Measurements from ENCODE around the gene EMCN.
"Not testable (repeated sequence)": the region's sequence is repeated elsewhere in the genome, so short reads cannot be mapped to it uniquely, and the experiment has no call there.

The EMCN gene, protein sequence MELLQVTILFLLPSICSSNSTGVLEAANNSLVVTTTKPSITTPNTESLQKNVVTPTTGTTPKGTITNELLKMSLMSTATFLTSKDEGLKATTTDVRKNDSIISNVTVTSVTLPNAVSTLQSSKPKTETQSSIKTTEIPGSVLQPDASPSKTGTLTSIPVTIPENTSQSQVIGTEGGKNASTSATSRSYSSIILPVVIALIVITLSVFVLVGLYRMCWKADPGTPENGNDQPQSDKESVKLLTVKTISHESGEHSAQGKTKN

DNA sequence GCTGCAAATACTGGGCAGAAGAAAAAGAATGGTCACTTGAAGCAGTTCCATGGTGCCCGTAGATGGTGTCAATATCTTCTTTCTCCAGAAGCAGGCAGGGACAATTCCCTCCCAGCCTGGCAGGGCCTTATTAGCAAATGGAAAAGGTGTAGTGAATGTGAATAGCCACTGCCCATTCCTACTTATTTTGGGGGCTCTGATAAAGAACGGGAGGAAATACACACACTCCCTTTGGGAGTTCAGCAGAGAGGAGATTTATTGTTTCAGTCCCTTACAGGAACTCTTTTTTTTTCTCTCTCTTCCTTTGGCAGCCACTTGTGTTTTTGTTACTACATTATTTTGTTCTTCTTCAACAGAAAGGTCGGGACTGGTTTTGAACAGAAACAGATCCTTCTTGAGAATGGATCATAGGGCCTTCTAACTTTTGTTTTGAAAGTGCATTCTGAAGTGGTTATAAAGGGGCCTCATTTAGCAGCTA is at the start of gene EMCN:
EMCN (minus strand) TSS at position 159 of the 478 bp plus-strand sequence; CDS start at position 51, 108 bp downstream.
- no peak for DNase-seq

DNA sequence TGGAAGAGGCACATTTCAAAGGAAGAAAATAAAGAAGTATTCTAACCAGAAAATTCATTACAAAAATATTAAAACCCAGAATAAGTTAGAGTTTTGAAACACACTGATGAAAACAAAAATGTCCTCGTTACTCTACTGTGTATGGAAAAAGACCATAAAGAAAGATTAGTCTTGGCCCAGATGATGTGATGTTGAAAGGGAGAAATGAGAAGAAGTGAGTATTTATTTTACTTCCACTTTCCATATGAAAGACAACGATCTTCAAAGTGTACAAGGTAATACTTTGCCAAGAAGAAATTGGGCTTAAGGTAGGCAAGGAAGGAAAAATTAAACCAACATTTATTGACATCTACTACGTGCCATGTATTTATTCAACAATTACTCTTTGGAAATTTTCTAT is 48.6 kb upstream of the EMCN start:
- DNase-seq: no peak

DNA sequence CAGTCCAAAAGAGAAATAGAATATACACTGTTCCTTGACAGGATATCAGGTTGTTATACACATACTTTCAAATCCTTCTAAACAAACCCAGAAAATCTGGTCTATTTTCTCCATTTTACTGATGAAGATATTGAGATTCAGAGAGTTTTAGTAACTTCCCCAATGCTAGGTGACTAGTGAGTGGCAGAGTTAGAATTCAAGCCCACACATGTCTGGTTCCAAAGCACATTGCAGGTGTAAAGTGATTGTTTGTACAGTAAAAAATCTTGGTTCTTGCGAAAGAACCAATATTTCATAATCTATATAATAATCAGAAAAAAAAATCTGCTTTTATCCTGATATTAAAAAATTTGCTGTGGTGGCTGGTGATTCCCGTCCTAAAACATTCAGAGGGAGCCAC is 39.5 kb upstream of the EMCN start:
- DNase-seq: no peak

DNA sequence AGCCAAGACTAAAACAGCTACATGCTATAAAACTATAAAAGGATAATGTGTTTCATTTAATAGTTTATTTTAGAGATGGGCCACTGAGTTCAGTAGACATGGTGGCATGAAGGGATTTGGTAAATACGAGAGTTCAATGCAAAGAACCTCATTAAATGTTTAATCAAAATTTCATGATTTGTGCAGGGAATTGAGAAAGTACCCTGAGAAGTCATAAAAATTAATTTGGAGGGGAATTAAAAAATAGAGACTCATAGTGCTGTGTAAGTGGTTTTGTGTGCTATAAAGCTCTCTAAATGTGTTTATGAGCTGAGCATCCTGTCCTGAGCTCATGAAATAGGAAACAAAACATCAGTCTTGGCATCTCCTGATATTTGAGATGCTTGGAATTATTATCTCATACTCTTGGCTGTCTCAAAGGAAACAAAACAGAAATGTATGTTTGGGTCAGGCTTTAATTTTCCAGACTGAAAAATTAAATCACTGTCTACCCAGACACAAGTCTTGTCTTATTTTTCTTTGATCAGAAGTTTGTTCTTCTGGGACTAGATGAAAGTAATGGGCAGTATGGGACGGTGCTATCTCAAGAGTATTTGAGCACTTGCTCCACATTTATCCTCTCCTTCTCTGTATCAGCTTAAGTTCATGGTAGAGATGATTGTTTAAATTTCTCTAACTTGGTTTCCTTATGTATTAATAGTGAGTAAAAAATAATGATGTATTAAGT is 38.0 kb upstream of the EMCN start:
- no peak for DNase-seq

- DNase-seq: no peak
Observed at GRCh38 chr4:100548200-100548560, 30.4 kb upstream of the EMCN start.

DNA sequence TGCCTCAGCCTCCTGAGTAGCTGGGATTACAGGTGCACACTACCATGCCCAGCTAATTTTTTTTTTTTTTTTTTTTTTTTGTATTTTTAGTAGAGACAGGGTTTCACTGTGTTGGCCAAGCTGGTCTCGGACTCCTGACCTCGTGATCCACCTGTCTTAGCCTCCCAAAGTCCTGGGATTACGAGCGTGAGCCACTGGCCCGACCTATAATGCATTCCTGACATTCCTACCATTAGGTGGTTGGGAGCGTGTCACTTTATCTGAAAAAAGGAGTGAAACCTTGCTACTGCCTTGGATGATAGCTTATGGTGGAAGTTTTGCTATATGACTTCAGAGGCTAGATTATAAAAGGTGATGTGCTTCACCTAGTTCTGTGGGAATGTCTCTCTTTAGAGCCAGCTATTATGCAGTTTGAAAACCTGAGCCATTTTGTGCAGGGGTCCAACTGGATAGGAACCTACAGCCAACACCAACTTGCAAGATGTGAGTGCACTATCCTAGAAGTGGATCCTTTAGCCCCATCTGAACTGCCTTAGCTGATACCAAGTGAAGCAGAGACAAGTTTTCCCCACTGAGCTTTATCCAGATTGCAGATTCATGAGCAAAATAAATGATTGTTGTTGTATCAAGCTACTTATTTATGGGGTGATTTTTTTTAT is 29.8 kb upstream of the EMCN start:
- DNase-seq: no peak

DNA sequence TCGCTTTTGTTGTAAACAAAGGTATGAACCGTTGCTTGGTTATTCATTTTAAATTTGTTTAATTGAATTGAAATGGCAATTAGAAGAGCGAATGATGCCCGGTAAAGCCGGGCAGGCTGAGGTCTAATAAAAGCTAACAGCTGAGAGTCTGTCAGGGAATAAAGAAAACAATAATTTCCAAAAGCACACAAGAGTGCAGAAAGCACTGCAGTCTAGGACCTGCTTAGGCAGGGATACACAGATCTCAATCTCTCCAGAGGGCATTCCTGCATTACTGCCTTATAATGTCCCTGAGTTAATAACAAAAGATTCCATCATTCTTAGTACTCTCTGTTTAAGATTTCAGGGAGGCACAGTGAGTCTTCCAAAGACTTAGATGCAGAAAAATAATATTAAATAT is 27.6 kb upstream of the EMCN start:
- no peak for DNase-seq

- no peak for DNase-seq
Observed at GRCh38 chr4:100540131-100540530, 22.3 kb upstream of the EMCN start.

GRCh38 chr4:100539706-100540105 is 21.9 kb upstream of the EMCN start:
- no peak for DNase-seq

DNA sequence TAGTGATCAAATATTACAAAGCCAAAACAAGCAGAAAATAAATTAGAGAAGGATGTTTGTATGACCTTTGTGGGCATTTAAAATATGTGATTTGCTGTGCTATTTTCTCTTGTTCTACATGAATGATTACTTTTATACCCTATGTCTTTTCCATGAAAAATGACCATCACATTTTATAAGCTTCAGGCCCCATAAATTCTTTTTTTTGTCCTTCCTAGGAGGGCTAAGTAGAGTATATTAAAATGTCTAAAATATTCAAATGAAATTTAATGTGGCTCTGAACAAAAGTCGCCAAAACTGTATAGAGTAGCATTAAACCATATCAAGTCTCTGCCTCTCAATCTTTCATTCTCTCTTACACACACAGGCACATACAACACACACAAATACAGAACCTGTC is 15.9 kb upstream of the EMCN start:
- no peak for DNase-seq

DNA sequence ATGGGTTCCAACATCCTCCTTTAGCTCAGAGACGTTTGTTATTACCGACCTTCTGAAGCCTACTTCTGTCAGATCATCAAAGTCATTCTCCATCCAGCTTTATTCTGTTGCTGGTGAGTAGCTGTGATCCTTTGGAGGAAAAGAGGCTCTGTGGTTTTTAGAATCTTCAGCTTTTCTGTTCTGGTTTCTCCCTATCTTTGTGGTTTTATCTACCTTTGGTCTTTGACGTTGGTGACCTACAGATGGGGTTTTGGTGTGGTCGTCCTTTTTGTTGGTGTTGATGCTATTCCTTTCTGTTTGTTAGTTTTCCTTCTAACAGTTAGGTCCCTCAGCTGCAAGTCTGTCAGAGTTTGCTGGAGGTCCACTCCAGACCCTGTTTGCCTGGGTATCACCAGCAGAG is 12.3 kb upstream of the EMCN start:
- not testable (repeated sequence) for DNase-seq

DNA sequence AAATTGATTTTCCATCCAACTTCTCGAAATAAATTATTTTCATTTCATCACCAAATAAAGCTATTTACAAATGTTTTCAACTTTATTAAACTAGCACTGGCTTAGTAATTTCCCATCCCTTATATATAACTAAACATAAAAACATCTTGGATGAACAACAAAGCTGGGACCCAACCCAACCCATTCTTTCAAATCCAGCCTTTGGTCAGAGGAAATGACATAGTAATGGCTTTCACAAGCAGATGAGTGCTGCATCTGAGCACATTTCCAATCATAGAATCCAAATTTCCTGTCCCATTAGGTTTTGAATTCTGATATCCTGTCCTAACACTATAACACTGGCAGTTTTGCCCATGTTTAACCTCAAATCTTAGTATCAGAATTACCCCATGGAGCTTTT is 7.9 kb upstream of the EMCN start:
- DNase-seq: no peak

DNA sequence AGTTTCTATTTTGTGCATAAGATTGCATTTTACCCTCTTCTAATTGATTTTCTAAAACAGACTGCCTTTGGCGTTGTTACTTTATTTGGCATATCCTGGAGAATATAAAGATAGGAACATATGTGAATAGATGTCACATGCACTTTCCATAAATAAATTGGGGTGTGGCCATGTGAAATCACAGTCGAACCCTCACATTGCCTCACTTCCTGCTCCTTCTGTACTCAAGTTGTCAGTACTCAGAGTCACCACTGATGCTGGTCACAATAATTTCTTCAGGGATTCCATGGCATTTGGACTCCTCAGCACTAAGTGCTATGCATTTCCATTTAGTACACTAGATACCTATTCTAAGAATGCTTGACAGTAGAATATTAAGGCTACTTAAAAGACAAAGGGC is 1.4 kb upstream of the EMCN start:
- no peak for DNase-seq

GRCh38 chr4:100516225-100516624 is 1.6 kb downstream of the EMCN start:
- no peak for DNase-seq

- DNase-seq: no peak
Observed at GRCh38 chr4:100511896-100512295, 5.9 kb downstream of the EMCN start.

GRCh38 chr4:100510551-100510950 is 7.3 kb downstream of the EMCN start:
- no peak for DNase-seq

- DNase-seq: no peak
Observed at GRCh38 chr4:100509386-100509785, 8.4 kb downstream of the EMCN start.

DNA sequence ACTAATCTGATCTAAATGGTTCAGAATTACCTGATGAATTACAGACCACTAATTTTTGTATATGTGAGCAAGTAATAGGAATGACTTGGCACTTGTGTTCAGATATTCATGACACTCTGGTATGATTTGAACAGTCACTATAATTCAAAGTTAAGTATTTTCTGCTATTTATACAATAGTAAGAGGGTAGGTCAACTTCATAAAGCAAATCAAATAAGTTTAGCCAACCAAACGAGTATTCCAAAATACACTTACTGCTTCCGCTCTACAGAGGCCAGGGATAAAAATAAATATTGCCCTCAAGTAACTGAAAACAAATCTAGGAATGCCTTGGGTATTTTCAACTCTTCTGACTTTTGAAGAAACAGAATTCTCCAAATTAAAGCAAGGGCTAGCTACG is 9.1 kb downstream of the EMCN start:
- no peak for DNase-seq

DNA sequence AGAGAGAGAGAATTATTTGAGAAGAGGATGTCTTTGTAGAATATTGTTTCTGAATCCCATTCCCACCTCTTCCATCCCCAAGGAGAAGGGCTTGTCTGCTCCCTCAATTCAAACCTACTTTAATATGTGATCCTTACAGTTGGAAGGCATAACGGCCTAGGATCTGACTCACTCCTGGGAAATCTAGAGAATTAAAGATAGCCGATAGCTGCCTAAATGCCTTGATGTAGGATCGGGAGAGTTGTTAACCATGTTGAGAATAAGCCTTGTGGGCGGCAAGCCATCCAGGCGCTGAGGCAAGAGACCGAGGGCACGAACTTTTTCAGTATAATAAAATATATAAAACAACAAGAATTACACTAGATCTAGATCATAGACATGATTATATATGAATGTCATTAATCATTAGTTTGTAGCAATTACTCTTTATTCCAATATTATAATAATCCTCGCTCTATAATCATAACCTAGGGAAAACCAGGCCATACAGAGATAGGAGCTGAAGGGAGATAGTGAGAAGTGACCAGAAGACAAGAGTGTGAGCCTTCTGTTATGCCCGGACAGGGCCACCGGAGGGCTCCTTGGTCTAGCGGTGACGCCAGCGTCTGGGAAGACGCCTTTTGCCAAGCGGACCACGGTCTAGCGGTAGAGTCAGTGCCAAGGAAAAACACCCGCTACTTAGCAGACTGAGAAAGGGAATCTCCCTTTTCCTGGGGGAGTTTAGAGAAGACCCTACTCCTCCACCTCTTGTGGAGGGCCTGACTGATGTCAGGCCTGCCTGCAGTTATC is 13.5 kb downstream of the EMCN start:
- DNase-seq: no peak

GRCh38 chr4:100497791-100498190 is 20.0 kb downstream of the EMCN start:
- no peak for DNase-seq

DNA sequence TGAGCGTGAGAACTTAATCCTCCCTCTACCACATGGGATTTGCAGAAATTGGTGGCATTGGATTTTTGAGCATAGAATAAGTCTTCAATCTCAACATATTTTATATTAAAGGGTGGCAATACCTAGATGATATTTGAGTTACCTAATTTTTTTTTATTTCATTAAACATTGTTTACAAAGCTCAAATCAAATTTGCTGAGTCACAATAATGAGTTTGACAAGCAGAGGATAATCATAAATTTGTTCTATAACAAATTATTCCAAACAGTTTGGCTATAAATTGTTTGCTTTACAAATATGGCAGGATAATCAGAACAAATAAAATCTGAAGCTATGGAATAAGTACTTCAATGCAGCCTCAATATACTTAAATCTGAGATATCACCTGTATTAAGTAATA is 22.7 kb downstream of the EMCN start:
- DNase-seq: no peak

GRCh38 chr4:100494166-100494565 is 23.7 kb downstream of the EMCN start:
- DNase-seq: no peak

- DNase-seq: no peak
Observed at GRCh38 chr4:100493756-100494155, 24.1 kb downstream of the EMCN start.

All from NCI-H1436 treated with DMSO at 0.1 percent for 48 hours (cell line).